Measurements from ENCODE around the gene MGAM2. TPM values are rescaled to one million over a fixed set of nuclear protein-coding genes. Genes with fewer than 3 reads are reported as not detected.
A peak's percentile ranks its signal among the peaks of the same experiment; 100 is the strongest.

Gene MGAM2
- total RNA-seq, 1 donor from 2014 or later: not detected

DNA sequence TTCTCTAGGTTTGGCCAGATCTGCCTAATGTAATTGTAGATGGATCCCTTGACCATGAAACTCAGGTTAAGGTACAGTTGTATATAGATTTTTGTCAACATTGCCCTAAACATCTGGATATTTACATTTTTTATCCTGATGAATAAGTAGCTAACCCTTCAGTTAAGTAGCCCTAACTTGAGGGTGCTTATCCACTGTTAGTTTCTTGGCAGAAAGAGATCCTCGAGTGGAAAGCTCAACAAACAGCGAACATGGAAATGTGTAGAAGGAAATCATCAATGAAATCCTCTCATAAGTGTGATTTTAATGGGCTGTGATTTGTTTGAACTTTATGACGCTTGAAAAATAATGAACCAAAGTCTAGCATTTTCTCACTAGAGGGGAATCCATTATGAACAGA lies 73.6 kb downstream of the MGAM2 start:
- H3K9me3 ChIP-seq (replicated peaks): no peaks in the 10 kb centered on the region
- H3K36me3 ChIP-seq: no peaks in the 10 kb centered on the region
- no peak for DNase-seq
- no peak overlapping the region for H3K27ac ChIP-seq (replicated peaks)
- TF ChIP-seq, protein P1, sequence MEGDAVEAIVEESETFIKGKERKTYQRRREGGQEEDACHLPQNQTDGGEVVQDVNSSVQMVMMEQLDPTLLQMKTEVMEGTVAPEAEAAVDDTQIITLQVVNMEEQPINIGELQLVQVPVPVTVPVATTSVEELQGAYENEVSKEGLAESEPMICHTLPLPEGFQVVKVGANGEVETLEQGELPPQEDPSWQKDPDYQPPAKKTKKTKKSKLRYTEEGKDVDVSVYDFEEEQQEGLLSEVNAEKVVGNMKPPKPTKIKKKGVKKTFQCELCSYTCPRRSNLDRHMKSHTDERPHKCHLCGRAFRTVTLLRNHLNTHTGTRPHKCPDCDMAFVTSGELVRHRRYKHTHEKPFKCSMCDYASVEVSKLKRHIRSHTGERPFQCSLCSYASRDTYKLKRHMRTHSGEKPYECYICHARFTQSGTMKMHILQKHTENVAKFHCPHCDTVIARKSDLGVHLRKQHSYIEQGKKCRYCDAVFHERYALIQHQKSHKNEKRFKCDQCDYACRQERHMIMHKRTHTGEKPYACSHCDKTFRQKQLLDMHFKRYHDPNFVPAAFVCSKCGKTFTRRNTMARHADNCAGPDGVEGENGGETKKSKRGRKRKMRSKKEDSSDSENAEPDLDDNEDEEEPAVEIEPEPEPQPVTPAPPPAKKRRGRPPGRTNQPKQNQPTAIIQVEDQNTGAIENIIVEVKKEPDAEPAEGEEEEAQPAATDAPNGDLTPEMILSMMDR (IDR thresholded peaks at IDR 0.05; ENCODE audit: borderline replicate concordance): no peak
- H3K4me3 ChIP-seq: no peak overlapping the region
- H3K4me1 ChIP-seq: no peaks in the 10 kb centered on the region
- intact Hi-C loops (cut with micrococcal nuclease): no loop called here
- H3K27me3 ChIP-seq (ENCODE audit: low read depth): no peaks in the 10 kb centered on the region

DNA sequence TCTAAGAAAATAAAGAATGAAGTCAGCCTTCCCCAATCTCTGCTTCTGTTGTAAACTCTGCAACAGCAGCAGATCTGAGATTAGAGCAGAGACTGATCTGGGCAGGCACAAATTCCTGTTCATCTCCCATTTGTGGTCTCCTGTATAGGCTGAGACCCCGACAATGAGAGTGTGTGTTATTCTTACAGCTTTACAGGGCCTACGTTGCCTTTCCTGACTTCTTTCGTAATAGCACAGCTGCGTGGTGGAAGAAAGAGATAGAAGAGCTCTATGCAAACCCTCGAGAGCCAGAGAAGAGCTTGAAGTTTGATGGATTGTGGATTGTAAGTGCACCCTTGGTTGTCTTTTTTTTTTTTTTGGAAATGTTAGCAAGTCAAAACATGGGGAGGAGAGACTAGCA lies 74.3 kb downstream of the MGAM2 start:
- no peaks in the 10 kb centered on the region for H3K9me3 ChIP-seq (replicated peaks)
- TF ChIP-seq, protein P1 (IDR thresholded peaks at IDR 0.05; ENCODE audit: borderline replicate concordance): no peak
- H3K4me3 ChIP-seq: no peak overlapping the region
- H3K27ac ChIP-seq (replicated peaks): no peak overlapping the region
- DNase-seq: no peak
- H3K36me3 ChIP-seq: no peaks in the 10 kb centered on the region
- intact Hi-C loops (cut with micrococcal nuclease): no loop called here
- H3K27me3 ChIP-seq (ENCODE audit: low read depth): no peaks in the 10 kb centered on the region
- H3K4me1 ChIP-seq: no peaks in the 10 kb centered on the region

DNA sequence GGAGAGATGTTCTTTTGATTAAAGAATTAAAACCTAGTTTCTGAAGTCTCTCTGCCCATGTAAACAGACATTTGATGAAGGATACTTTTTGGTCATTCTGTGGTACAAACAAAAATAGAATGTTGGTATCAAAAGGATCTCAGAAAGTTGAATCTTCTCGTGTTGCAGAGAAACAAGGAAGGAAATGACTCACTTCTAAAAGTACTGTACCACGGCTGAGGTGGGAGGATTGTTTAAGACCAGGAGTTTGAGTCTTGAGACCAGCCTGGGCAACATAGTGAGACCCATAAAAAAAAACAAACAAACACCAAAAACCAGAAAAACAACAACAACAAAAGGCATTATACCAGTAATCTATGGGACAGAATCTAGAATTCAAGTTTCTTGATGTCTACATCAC lies 76.6 kb downstream of the MGAM2 start:
- intact Hi-C loops (cut with micrococcal nuclease): no loop called here
- no peak for DNase-seq

DNA sequence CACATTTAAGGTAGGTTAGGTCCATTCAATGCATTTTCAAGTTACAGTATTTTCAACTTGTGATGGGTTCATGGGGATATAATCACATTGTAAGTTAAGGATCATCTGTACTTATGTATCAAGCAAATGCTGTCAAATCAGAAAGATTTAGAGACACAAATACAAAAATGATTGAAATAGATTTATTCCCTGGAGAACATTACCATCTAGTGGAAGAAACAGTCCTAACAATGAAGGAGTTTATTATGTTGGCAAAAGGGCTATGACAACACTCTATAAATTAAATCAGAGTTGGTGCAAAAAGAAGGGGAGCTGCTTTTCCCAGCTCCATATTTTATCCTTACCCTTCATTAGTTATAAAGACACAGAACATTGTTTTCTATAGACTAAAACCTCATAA lies 77.3 kb downstream of the MGAM2 start:
- Histone ChIP-seq H3K9me3 (replicated peaks) (no peaks in the 10 kb centered on the region), H3K27ac (replicated peaks) (no peak overlapping the region), H3K27me3 (ENCODE audit: low read depth) (no peaks in the 10 kb centered on the region), H3K4me1 (no peaks in the 10 kb centered on the region), H3K36me3 (no peaks in the 10 kb centered on the region), H3K4me3 (no peak overlapping the region)
- TF ChIP-seq, protein P1 (IDR thresholded peaks at IDR 0.05; ENCODE audit: borderline replicate concordance): peak; percentile 38
- no peak for DNase-seq
- intact Hi-C loops (cut with micrococcal nuclease): no loop called here

More for the DNA sequence above, 76.6 kb downstream of the MGAM2 start:
- no peaks in the 10 kb centered on the region for H3K4me1 ChIP-seq
- no peak overlapping the region for H3K4me3 ChIP-seq
- no peaks in the 10 kb centered on the region for H3K36me3 ChIP-seq
- no peak overlapping the region for H3K27ac ChIP-seq (replicated peaks)
- H3K9me3 ChIP-seq (replicated peaks): no peaks in the 10 kb centered on the region
- TF ChIP-seq, protein P1 (IDR thresholded peaks at IDR 0.05; ENCODE audit: borderline replicate concordance): no peak
- H3K27me3 ChIP-seq (ENCODE audit: low read depth): no peaks in the 10 kb centered on the region

DNA sequence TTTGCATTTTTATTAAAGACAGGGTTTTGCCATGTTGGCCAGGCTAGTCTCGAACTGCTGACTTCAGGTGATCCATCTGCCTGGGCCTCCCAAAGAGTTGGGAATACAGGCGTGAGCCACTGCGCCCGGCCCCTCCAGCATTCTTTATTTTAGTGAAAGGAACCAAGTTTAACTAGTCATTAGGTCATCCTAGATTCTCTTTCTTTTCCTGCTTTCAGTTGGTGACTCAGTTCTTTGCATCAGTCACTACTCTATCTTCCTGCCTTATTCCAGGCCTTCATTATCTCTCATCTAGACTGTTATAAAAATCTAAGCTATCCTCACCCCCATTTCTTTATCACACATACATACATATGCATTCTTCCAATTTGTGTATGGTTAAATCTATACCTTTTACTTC lies 82.7 kb downstream of the MGAM2 start:
- Histone ChIP-seq H3K27ac (replicated peaks) (no peak overlapping the region), H3K36me3 (no peaks in the 10 kb centered on the region)
- intact Hi-C loops (cut with micrococcal nuclease): no loop called here

More for the DNA sequence above, 82.7 kb downstream of the MGAM2 start:
- TF ChIP-seq, protein P1 (IDR thresholded peaks at IDR 0.05; ENCODE audit: borderline replicate concordance): no peak
- Histone ChIP-seq H3K27me3 (ENCODE audit: low read depth) (peaks cover 8% of the 10 kb centered on the region), H3K4me3 (no peak overlapping the region), H3K9me3 (replicated peaks) (no peaks in the 10 kb centered on the region), H3K4me1 (no peaks in the 10 kb centered on the region)
- DNase-seq: no peak

Data from left ventricle myocardium inferior (tissue), 1 donor.